Smooth muscle cell (in vitro differentiated cells): ENCODE measurements around the gene ARF1. TPM values are rescaled to one million over a fixed set of nuclear protein-coding genes. Genes with fewer than 3 reads are reported as not detected.

Experiments
- DNase-seq: peaks from one replicate; lab custom pipeline; 2025; ENCODE audit not compliant: unreplicated experiment; lab: John Stamatoyannopoulos, UW
- H2AFZ ChIP-seq: fragments of 200-600 bp; sonication (generic); 2 replicates; pipeline ENCODE4 v1.6.0; 2016; ENCODE audit warnings: antibody characterized with exemption, low read depth, mild to moderate bottlenecking
- H3F3A ChIP-seq: fragments of 200-600 bp; sonication (generic); 2 replicates; pipeline ENCODE4 v1.6.0; 2017; ENCODE audit warnings: antibody characterized with exemption, low read depth
- H3K27ac ChIP-seq: fragments of 200-600 bp; sonication (generic); 2 replicates; pipeline ENCODE4 v1.5.1; 2016; ENCODE audit warnings: low read depth, mild to moderate bottlenecking
- H3K27me3 ChIP-seq: fragments of 200-600 bp; sonication (generic); 2 replicates; pipeline ENCODE4 v1.6.1; 2016; ENCODE audit warnings: low read depth, mild to moderate bottlenecking
- H3K36me3 ChIP-seq: fragments of 200-600 bp; sonication (generic); 2 replicates; pipeline ENCODE4 v1.5.1; 2016; ENCODE audit warnings: low read depth
- H3K4me1 ChIP-seq: fragments of 200-600 bp; sonication (generic); 2 replicates; pipeline ENCODE4 v1.5.1; 2016; ENCODE audit warnings: low read depth
- H3K4me2 ChIP-seq: fragments of 200-600 bp; sonication (generic); 2 replicates; pipeline ENCODE4 v1.6.0; 2016; ENCODE audit warnings: mild to moderate bottlenecking
- H3K4me3 ChIP-seq: fragments of 200-600 bp; sonication (generic); 2 replicates; pipeline ENCODE4 v1.5.1; 2016; ENCODE audit warnings: mild to moderate bottlenecking
- H3K79me2 ChIP-seq: fragments of 200-600 bp; sonication (generic); 2 replicates; pipeline ENCODE4 v1.6.0; 2016; ENCODE audit warnings: low read depth, mild to moderate bottlenecking
- H3K9ac ChIP-seq: fragments of 200-600 bp; sonication (generic); 2 replicates; pipeline ENCODE4 v1.6.0; 2016; ENCODE audit warnings: low read depth
- H3K9me3 ChIP-seq: fragments of 200-600 bp; sonication (generic); replicated peaks from 2 replicates; pipeline ENCODE4 v1.5.1; 2016; ENCODE audit warnings: low read depth
- H4K20me1 ChIP-seq: fragments of 200-600 bp; sonication (generic); 2 replicates; pipeline ENCODE4 v1.6.0; 2016; ENCODE audit warnings: low read depth
- WGBS: methylation state at CpG from one replicate; pipeline ENCODE4 v1.1.7; 2016; ENCODE audit warnings: low lambda C conversion rate; 5-methylcytosine and 5-hydroxymethylcytosine counted together
- polyA plus RNA-seq: library from polyadenylated mRNA; unstranded; fragments of >200 nt; fragmentation: Nextera tagmentation; extraction: Ambion mirVana; gene quantifications from 2 replicates; pipeline ENCODE4 v1.2.1, GENCODE V29; 2016
- total RNA-seq: library from RNA; depleted of rRNA; stranded (reverse); fragments of >200 nt; gene quantifications from 2 replicates; pipeline ENCODE4 v1.2.3, GENCODE V29; 2014
- TF ChIP-seq, protein P1 (sequence below): fragments of 200-600 bp; sonication (generic); IDR thresholded peaks from 2 replicates; pipeline ENCODE4 v1.5.1; 2017; ENCODE audit warnings: borderline replicate concordance, mild to moderate bottlenecking, antibody characterized with exemption; ENCODE audit not compliant: insufficient read depth, poor library complexity, severe bottlenecking

ARF1 gene
- total and polyA plus RNA-seq, 2 experiments from 2014 or later: 237 to 698 TPM

DNA sequence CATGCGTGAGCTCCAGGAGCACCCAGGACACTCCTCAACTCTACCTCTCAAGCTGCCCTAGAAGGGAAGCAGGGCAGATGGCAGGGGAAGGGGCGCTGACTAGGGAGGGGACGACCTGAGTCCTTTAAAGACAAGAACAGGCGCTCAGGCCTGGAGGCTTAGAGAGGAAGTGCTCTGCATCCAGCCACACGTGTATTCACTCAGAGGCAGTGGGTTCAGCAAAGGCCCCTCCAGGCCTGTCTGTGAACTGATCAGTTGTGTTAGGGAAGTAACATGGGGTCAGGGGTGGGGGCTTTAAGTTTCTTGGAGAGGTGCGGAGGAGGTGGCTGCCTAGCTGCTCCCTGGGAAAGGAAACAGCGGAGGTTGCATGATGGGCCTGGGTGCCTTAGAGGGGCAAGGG lies 37.1 kb upstream of the ARF1 start:
- no peak overlapping the region for H3K4me3 ChIP-seq
- no peaks in the 10 kb centered on the region for H3K9me3 ChIP-seq
- H3K79me2 ChIP-seq: no peaks in the 10 kb centered on the region
- no peak overlapping the region for H3K27ac ChIP-seq
- H3K9ac ChIP-seq: no peak overlapping the region
- TF ChIP-seq, protein P1, sequence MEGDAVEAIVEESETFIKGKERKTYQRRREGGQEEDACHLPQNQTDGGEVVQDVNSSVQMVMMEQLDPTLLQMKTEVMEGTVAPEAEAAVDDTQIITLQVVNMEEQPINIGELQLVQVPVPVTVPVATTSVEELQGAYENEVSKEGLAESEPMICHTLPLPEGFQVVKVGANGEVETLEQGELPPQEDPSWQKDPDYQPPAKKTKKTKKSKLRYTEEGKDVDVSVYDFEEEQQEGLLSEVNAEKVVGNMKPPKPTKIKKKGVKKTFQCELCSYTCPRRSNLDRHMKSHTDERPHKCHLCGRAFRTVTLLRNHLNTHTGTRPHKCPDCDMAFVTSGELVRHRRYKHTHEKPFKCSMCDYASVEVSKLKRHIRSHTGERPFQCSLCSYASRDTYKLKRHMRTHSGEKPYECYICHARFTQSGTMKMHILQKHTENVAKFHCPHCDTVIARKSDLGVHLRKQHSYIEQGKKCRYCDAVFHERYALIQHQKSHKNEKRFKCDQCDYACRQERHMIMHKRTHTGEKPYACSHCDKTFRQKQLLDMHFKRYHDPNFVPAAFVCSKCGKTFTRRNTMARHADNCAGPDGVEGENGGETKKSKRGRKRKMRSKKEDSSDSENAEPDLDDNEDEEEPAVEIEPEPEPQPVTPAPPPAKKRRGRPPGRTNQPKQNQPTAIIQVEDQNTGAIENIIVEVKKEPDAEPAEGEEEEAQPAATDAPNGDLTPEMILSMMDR: no peak
- WGBS: 80% methylated on average over 7 of the region's 7 CpGs
- peaks cover 18% of the 10 kb centered on the region for H3K27me3 ChIP-seq
- H3K4me2 ChIP-seq: no peak overlapping the region
- H4K20me1 ChIP-seq: no peaks in the 10 kb centered on the region
- H3K4me1 ChIP-seq: no peaks in the 10 kb centered on the region
- H3F3A ChIP-seq: no peaks in the 10 kb centered on the region
- no peak overlapping the region for H2AFZ ChIP-seq
- H3K36me3 ChIP-seq: no peaks in the 10 kb centered on the region
- no peak for DNase-seq

DNA sequence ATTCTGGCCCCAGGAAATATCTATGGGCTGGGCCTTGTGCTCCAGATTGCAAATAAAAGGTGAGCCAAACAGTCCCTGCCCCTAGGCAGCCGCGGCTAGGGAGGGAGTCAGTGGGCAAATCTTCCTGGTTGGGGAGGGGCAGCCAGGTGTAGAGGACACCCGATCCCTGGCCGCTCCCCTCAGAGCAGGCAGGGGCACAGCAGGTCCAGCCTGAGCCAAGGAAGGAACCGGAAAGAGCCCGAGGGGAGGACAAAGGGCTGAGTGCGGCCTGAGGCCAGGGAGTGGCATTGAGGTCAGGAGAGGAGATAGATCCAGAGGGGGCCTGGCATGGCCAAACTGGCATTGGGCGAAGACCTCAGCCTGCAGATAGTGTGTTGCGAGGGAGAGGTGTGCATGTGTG lies 36.6 kb upstream of the ARF1 start:
- DNase-seq: no peak
- WGBS: 86% methylated on average over 9 of the region's 9 CpGs
- H3K4me3 ChIP-seq: no peak overlapping the region
- no peaks in the 10 kb centered on the region for H3F3A ChIP-seq
- no peaks in the 10 kb centered on the region for H3K36me3 ChIP-seq
- H3K79me2 ChIP-seq: no peaks in the 10 kb centered on the region
- peaks cover 18% of the 10 kb centered on the region for H3K27me3 ChIP-seq
- no peaks in the 10 kb centered on the region for H4K20me1 ChIP-seq
- H3K27ac ChIP-seq: no peak overlapping the region
- no peaks in the 10 kb centered on the region for H3K9me3 ChIP-seq
- TF ChIP-seq, protein P1: no peak
- no peak overlapping the region for H3K4me2 ChIP-seq
- H2AFZ ChIP-seq: no peak overlapping the region
- H3K9ac ChIP-seq: no peak overlapping the region
- H3K4me1 ChIP-seq: no peaks in the 10 kb centered on the region

DNA sequence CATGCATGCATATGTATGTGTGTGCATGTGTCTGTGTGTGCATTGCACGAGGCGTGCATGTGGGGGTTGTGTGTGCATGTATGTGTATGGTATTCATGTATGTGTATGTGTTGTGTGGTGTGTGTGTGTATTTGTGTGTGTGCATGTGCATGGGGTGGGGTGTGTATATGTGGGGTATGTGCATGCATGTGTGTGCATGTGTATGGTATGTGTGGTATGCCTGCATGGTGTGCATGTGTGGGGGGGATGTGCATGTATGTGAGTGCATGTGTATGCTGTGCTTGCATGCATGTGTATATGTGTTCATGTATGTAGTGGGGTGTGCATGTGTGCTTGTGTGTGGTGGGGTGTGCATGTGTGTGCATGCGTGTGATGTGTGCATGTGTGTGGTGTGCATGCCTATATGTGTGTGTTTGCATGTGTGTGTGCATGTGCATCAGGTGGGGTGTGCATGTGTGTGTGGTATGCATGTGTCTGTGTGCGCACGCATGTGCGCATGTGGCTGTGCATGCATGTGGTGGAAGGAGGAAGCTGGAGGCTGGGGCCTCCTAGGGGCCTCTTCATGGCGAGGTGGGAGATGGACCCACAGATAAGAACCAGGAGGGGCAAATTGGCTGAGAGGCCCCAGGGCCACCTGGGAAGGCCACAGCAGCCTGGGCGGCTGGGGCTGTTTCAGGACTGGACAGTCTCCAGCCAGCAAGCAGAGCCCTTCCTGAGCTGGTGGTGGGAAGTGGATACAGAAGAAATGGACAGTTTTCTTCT lies 35.9 kb upstream of the ARF1 start:
- no peak for DNase-seq

More for the DNA sequence above, 35.9 kb upstream of the ARF1 start:
- TF ChIP-seq, protein P1: no peak
- Histone ChIP-seq H3K4me3 (no peak overlapping the region), H3K79me2 (no peaks in the 10 kb centered on the region), H3K4me1 (no peaks in the 10 kb centered on the region), H2AFZ (no peak overlapping the region), H3K9ac (no peak overlapping the region), H3K36me3 (no peaks in the 10 kb centered on the region), H3K9me3 (no peaks in the 10 kb centered on the region), H3K27me3 (peaks cover 13% of the 10 kb centered on the region), H3K4me2 (no peak overlapping the region), H4K20me1 (no peaks in the 10 kb centered on the region), H3K27ac (no peak overlapping the region), H3F3A (no peaks in the 10 kb centered on the region)
- WGBS: 95% methylated on average over 8 of the region's 8 CpGs
